Measurements from ENCODE around the gene ARRDC1. TPM values are rescaled to one million over a fixed set of nuclear protein-coding genes. Genes with fewer than 3 reads are reported as not detected.

The ARRDC1 gene
- total RNA-seq, 2 experiments from 2014 or later, result 52.4 to 64.2 TPM

DNA sequence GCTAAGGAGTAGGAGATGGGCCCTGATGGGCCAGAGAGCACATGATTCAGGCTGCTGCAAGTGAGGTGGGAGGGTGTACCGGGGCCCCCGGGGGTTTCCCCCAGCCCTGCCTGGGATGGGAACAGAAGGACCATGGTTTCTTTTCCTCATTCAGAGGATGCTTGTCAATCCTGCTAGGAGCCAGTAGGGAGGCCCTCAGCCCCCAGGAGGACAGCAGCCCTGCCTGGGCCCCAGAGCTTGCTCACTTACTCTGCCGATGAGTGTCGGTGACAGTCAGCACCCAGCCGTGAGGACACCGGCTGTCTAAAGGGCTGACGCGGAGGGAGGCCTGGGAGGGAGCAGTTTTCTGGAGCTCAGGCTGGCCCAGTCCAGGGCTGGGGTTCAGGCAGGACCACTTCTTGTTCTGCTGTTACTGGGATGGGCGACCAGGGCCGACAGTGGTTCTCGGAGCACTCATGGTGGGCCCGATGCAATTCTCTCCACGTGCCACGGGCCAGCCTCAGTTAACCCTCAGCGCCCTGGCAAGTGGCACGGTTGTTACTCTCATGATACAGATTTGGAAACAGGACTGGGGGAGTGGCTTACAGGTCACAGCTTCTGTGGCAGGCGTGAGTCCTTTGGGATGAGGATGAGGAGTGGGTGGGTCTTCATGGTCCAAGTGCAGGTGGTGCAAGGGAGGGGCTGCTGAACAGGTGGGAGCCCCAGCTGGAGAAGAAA, 1.8 kb downstream of the ARRDC1 start:
- H3K9me3 Mint-ChIP-seq, result no peaks in the 10 kb centered on the region
- no peaks in the 10 kb centered on the region for H3K27me3 Mint-ChIP-seq
- ChIA-PET POLR2A (no interaction called here), CTCF (no interaction called here)
- H3K36me3 Mint-ChIP-seq (ENCODE audit: low read depth), result no peaks in the 10 kb centered on the region
- DNase-seq, result no peak
- H3K4me3 Mint-ChIP-seq, result peak overlapping the region; percentile 79
- H3K27ac Mint-ChIP-seq, result peak overlapping the region; percentile 68
- peaks cover 35% of the 10 kb centered on the region for H3K4me1 Mint-ChIP-seq

DNA sequence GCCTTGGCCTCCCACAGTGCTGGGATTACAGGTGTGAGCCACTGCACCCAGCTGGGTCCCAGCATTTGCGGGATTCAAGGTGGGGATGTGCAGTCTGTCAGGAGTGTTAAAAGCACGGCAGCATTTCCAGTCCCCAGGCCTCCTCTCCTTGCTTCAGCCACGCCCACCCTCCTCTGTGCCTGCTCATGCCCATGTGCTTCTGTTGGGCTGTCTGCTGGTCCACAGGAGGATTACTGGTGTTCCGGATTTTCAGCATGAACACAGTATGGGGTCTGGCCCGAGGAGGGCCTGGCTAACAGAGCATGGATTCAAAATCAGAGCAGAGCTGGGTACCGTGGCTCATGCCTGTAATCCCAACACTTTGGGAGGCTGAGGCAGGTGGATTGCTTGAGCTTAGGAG, 5.5 kb downstream of the ARRDC1 start:
- no peaks in the 10 kb centered on the region for H3K27me3 Mint-ChIP-seq
- CTCF ChIA-PET, result interaction anchor here (0.9 to 1.5 kb wide), 2 partner anchors 22 to 352 kb away, joined by 3 read pairs; no protein-coding TSS in a partner anchor
- peak overlapping the region; percentile 33 for H3K27ac Mint-ChIP-seq

DNA sequence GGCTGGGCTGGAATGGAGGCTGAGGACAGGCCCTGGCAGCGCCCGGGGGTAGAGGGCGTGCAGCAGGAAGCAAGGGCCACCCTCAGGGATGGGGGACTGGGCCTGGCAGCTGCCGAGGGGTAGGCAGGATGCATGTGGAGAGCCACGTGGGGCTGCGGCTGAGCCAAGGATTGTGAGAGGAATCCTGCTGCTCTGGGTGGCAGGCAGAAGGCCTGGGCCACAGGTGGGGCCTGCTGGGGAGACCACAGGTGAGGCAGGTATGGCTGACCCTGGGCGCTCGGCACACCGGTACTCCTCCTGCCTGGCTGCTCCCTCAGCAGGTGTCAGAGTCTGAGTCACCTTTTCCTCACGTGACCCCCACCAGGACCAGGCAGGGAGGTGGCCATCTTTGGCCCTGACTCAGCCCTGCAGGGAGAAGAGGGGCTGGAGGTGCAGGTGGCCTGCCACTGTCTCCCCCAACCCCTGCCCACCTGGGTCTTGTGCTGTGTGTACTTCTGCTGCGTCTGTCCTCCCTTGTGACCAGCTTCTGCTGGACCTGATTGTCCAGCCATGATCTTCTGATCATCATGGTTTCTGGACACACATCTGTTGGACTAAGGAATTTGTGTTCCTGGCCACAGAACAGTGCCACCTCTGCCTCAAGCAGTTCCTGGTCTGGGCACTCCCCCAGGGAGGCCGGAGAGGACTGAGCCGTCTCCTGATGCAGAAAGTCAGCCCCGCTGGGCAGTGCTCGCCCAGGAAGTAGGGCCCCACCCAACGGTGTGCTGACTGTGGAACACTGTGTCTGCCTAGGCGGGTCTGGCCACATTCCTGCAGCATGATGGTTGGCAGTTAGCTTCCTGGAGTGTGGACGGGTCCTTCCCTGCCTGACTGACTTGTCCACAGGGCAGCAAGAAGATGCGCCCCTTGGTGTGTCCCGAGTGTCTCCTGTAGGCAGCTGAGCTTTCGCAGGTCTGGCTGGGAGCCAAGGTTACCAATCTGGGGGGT, 6.4 kb downstream of the ARRDC1 start:
- no peaks in the 10 kb centered on the region for H3K27me3 Mint-ChIP-seq
- ChIA-PET CTCF (interaction anchor here (0.9 to 1.5 kb wide), 2 partner anchors 23 to 353 kb away, joined by 3 read pairs; no protein-coding TSS in a partner anchor), POLR2A (no interaction called here)
- H3K27ac Mint-ChIP-seq, result peak overlapping the region; percentile 33
- no peaks in the 10 kb centered on the region for H3K9me3 Mint-ChIP-seq
- peaks cover 9% of the 10 kb centered on the region for H3K36me3 Mint-ChIP-seq (ENCODE audit: low read depth)
- no peak overlapping the region for H3K4me3 Mint-ChIP-seq
- DNase-seq, result no peak
- H3K4me1 Mint-ChIP-seq, result peaks cover 24% of the 10 kb centered on the region

More for the DNA sequence above, 5.5 kb downstream of the ARRDC1 start:
- no peak overlapping the region for H3K4me3 Mint-ChIP-seq
- no peaks in the 10 kb centered on the region for H3K9me3 Mint-ChIP-seq
- no peak for DNase-seq
- H3K4me1 Mint-ChIP-seq, result peaks cover 29% of the 10 kb centered on the region
- H3K36me3 Mint-ChIP-seq (ENCODE audit: low read depth), result peaks cover 9% of the 10 kb centered on the region
- POLR2A ChIA-PET, result no interaction called here

DNA sequence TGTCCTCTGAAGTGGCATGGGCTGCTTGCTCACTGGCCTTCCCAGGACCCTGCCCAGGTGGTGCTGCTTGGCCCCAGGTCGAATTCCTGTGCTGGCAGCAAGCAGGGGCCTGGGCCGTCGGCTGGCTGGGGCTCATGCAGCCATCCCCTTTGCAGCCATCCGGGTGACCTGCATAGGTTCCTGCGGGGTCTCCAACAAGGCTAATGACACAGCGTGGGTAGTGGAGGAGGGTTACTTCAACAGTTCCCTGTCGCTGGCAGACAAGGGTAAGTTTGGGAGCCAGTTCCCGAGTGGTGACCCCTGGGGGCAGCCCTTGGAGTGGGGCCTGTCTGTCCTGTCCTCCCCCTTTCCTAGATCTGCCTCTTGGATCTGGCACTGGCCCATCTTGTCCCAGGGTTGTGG, 7.3 kb downstream of the ARRDC1 start:
- ChIA-PET CTCF (no interaction called here), POLR2A (interaction anchor here (0.5 kb wide), 1 partner anchor 410 kb away, joined by 3 read pairs; no protein-coding TSS in a partner anchor)
- Mint-ChIP-seq H3K27ac (no peak overlapping the region), H3K27me3 (no peaks in the 10 kb centered on the region), H3K36me3 (ENCODE audit: low read depth) (peaks cover 13% of the 10 kb centered on the region), H3K4me1 (peaks cover 24% of the 10 kb centered on the region), H3K9me3 (no peaks in the 10 kb centered on the region), H3K4me3 (no peak overlapping the region)
- no peak for DNase-seq

DNA sequence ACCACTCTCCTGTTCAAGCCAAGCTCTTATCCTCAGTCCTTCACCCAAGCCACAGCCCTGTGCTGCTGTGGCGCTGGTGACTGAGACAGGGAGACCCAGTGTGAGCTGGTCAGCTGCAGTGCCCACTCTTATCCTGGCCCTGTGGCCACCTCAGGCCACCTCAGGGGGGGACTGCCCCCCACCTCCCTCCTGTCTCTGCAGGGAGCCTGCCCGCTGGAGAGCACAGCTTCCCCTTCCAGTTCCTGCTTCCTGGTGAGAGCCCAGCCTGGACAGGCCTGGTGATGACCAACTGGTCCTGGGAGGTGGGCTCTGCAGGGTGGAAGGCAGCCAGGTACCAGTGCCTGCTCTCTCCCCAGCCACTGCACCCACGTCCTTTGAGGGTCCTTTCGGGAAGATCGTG, 7.8 kb downstream of the ARRDC1 start:
- ChIA-PET CTCF (no interaction called here), POLR2A (interaction anchor here (0.5 kb wide), 1 partner anchor 409 kb away, joined by 3 read pairs; no protein-coding TSS in a partner anchor)
- DNase-seq, result no peak

DNA sequence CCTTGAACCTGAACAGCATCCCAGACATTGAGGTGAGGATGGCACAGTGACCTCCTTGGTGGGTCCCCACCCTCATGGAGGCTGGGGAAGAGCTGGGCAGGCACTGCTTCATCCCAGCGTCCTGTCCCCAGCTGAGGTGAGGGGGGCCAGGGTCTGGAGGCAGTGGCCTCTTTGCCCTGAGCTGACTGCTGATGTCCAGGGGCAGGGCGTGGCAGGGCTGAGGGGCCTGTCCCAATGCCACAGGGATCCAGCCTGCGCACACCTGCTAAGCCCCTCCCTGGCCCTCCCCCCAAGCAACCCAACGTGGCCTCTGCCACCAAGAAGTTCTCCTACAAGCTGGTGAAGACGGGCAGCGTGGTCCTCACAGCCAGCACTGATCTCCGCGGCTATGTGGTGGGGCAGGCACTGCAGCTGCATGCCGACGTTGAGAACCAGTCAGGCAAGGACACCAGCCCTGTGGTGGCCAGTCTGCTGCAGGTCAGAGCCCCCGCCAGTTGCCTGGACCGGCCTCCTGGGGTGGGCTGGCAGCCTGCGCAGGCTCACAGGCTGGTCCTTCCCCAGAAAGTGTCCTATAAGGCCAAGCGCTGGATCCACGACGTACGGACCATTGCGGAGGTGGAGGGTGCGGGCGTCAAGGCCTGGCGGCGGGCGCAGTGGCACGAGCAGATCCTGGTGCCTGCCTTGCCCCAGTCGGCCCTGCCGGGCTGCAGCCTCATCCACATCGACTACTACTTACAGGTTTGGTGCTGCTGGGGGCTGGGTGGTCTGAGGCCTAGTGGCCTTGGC, 8.4 kb downstream of the ARRDC1 start:
- Mint-ChIP-seq H3K4me3 (no peak overlapping the region), H3K4me1 (peaks cover 27% of the 10 kb centered on the region), H3K27me3 (no peaks in the 10 kb centered on the region), H3K27ac (no peak overlapping the region), H3K36me3 (ENCODE audit: low read depth) (peaks cover 13% of the 10 kb centered on the region), H3K9me3 (no peaks in the 10 kb centered on the region)
- no peak for DNase-seq
- ChIA-PET CTCF (no interaction called here), POLR2A (no interaction called here)

More for the DNA sequence above, 7.8 kb downstream of the ARRDC1 start:
- Mint-ChIP-seq H3K36me3 (ENCODE audit: low read depth) (peaks cover 13% of the 10 kb centered on the region), H3K4me1 (peaks cover 27% of the 10 kb centered on the region), H3K27ac (no peak overlapping the region), H3K27me3 (no peaks in the 10 kb centered on the region), H3K9me3 (no peaks in the 10 kb centered on the region), H3K4me3 (no peak overlapping the region)

DNA sequence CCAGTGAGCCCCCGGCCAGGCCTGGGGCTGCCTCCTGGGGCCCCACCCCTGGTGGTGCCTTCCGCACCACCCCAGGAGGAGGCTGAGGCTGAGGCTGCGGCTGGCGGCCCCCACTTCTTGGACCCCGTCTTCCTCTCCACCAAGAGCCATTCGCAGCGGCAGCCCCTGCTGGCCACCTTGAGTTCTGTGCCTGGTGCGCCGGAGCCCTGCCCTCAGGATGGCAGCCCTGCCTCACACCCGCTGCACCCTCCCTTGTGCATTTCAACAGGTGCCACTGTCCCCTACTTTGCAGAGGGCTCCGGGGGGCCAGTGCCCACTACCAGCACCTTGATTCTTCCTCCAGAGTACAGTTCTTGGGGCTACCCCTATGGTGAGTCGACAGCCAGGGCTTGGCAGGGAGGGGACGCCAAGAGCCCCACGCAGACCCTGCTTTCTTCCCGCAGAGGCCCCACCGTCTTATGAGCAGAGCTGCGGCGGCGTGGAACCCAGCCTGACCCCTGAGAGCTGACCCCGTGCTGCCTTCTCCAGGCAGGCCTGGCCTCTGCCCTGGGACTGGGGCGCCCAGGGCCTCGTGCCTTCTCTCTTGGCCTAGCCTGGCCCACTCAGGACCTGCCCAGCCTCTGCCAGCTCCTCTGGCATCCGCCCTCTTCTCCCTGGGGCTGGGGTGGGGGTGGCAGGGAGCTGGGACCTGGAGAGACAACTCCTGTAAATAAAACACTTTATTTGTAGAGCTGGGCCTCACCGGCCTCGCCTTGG, 9.3 kb downstream of the ARRDC1 start:
- Mint-ChIP-seq H3K36me3 (ENCODE audit: low read depth) (peaks cover 13% of the 10 kb centered on the region), H3K4me3 (no peak overlapping the region), H3K27me3 (no peaks in the 10 kb centered on the region), H3K4me1 (peaks cover 29% of the 10 kb centered on the region), H3K27ac (no peak overlapping the region), H3K9me3 (no peaks in the 10 kb centered on the region)
- POLR2A ChIA-PET, result no interaction called here
- CTCF ChIA-PET, result no interaction called here
- DNase-seq, result no peak

DNA sequence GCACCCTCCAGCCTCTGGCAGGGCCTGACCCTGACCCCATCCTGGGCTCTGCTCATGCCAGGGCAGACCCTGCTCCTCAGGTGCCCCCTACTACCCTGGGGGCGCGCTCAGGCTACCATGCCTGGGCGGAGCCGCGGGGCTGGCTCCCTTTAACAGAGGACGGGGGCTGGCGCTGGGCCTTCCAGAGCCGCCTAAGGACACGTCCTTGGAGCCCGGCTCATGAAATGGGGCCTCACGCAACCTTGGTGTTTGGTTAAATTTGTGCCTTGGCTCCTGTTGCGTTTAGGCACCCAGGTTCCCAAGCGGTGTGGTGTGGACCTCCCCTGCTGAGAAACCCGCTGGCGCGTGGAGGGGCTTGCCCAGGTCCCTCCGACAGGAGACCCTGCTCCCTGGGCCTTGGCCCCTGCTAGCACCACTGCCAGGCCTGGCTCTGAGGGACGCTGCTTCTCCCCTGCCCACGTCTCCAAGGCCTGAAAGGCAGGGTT, 9.9 kb downstream of the ARRDC1 start:
- POLR2A ChIA-PET, result no interaction called here
- CTCF ChIA-PET, result no interaction called here
- Mint-ChIP-seq H3K4me1 (peaks cover 32% of the 10 kb centered on the region), H3K36me3 (ENCODE audit: low read depth) (peaks cover 16% of the 10 kb centered on the region), H3K27ac (no peak overlapping the region), H3K27me3 (no peaks in the 10 kb centered on the region), H3K9me3 (no peaks in the 10 kb centered on the region), H3K4me3 (no peak overlapping the region)
- no peak for DNase-seq

DNA sequence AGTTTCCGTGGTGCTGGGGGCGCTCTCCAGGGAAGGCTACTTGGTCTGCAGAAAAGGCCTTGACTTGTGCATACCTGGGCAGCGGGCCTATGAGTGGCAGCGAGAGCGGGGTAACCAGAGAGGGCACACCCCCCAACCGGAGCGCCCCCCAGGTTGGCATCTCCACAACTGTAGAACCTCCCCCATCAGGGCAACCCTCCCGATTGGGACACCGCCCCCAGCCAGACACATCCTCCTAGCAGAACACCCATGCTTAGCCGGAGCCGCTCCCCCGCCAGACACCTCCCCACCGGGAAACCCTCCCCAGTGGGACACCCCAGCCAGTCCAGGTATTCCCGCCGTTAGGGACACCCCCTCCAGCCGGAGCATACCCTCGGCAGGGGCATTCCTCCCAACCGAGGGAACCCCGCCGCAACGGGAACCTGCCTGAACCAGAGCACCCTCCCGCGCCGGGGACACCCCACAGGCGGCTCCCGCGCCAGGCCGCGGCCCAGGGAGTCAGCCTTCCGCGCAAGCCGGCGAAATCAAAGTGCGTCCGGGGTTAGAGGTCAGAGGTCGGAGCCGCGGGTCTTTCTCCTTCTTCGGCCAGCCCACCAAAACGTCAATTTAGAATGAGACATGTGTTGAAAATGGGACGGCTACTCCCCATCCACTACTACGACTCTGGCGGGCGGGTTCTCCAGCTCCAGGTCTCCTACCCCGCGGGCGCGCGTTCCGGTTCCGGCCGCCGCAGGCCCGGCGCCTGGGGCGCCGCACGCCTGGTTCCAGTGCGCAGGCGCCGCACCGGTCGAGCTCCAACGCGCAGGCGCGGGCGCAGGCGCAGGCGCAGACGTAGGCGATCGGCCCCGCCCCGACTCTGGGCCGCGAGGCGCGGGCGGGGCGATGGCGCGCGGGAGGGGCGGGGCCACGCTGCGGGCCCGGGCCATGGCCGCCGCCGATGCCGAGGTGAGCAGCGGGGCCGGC, 12.9 kb downstream of the ARRDC1 start, which contains the start of gene EHMT1:
TSS of gene EHMT1 (plus strand) at position 901 of the 963 bp plus-strand sequence. CDS start at position 925, 24 bp downstream.
- peaks cover 30% of the 10 kb centered on the region for H3K36me3 Mint-ChIP-seq (ENCODE audit: low read depth)
- CTCF ChIA-PET, result interaction anchor here (0.6 to 1.4 kb wide), 3 partner anchors 10 to 83 kb away, joined by 3 to 5 read pairs (median 3); no protein-coding TSS in a partner anchor

DNA sequence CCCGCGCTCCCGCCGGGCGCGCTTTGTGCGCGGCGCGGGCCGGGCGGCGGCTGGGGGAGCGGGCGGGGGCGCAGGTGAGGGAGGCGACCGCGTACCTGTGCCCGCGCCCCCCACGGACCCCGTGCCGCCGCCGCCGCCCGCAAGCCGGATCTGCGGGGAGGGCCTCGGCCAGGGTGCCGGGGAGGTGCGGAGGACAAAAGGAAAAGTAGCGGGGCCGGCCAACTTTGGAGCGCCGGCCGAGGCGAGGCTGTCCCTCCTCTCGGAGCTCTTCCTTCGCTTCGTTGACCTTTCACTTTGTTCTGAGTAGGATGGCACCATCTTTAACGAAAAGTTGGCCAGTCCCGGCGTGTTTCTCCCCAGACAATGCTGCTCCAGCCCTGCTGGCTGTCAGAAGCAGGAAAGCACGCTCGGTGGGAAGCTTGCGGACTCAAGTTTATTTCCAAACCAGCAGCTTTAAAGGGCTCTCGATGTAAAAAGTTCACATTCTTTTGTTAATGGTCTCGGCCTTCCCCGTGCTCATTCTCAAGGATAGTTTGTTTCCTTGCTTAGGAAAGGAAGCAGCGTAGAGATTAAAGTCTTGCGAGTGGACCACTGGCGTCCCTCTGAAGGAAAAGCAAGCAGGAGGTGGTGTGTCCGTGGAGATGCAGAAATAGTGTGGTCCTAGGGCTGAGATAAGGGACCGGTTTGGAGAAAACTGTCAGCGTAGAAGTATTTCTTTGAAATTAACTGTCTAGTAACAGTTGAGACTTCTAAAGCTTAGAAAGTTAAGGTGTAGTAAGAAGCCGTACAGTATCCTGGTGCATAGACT, 14.0 kb downstream of the ARRDC1 start:
- no peaks in the 10 kb centered on the region for H3K27me3 Mint-ChIP-seq
- DNase-seq, result peak; percentile 39
- peaks cover 41% of the 10 kb centered on the region for H3K4me1 Mint-ChIP-seq
- CTCF ChIA-PET, result interaction anchor here (1.3 to 1.4 kb wide), 2 partner anchors 9 to 84 kb away, joined by 3 to 5 read pairs; no protein-coding TSS in a partner anchor
- H3K4me3 Mint-ChIP-seq, result peak overlapping the region; percentile 82
- H3K36me3 Mint-ChIP-seq (ENCODE audit: low read depth), result peaks cover 30% of the 10 kb centered on the region
- POLR2A ChIA-PET, result no interaction called here
- H3K9me3 Mint-ChIP-seq, result no peaks in the 10 kb centered on the region
- H3K27ac Mint-ChIP-seq, result peak overlapping the region; percentile 89

More for the DNA sequence above, 12.9 kb downstream of the ARRDC1 start, which contains the start of gene EHMT1:
- peak within 1 kb of the TSS; percentile 87 for H3K4me3 Mint-ChIP-seq
- peak; percentile 85 for DNase-seq
- H3K4me1 Mint-ChIP-seq, result peaks cover 38% of the 10 kb centered on the region
- no peaks in the 10 kb centered on the region for H3K27me3 Mint-ChIP-seq
- H3K27ac Mint-ChIP-seq, result peak within 1 kb of the TSS; percentile 93
- POLR2A ChIA-PET, result interaction anchor here (0.6 kb wide), 1 partner anchor 11 kb away, joined by 3 read pairs; no protein-coding TSS in a partner anchor
- H3K9me3 Mint-ChIP-seq, result no peaks in the 10 kb centered on the region
